Measurements from ENCODE around the gene MYO1D.
"Not testable (repeated sequence)": the region's sequence is repeated elsewhere in the genome, so short reads cannot be mapped to it uniquely, and the experiment has no call there.

MYO1D gene

GRCh38 chr17:32546031-32546444 lies 330.9 kb downstream of the MYO1D start:
- DNase-seq (ENCODE audit: low spot score) (no peak), FAIRE-seq (no peak)

- no peak for DNase-seq (ENCODE audit: low spot score)
These were observed 334.7 kb downstream of the MYO1D start for GRCh38 chr17:32542186-32542585.

DNA sequence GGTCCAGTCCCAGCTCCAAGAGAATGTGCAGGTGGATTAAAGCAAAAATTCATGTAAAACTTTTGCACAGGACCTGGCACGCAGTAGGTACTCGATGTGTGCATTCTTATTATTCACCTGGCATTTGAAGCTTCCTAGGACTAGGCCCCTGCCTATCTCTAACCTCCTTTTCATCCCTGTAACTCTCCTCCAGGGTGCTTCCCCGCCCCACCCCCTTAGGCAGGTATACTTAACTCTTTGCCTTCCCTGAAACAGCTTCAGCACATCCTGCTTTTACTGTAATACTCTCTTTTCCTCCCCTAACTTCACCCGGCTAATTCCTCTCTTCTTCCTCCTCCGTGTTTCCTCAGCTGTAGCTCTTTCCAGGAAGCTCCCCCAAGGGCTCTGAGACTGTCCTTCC lies 335.3 kb downstream of the MYO1D start:
- no peak for FAIRE-seq
- DNase-seq (ENCODE audit: low spot score): no peak

More at GRCh38 chr17:32542186-32542585, 334.7 kb downstream of the MYO1D start:
- no peak for FAIRE-seq

GRCh38 chr17:32536736-32537643 lies 339.9 kb downstream of the MYO1D start:
- FAIRE-seq: no peak

GRCh38 chr17:32533296-32533695 lies 343.6 kb downstream of the MYO1D start:
- no peak for FAIRE-seq
- DNase-seq (ENCODE audit: low spot score): no peak

More at GRCh38 chr17:32536736-32537643, 339.9 kb downstream of the MYO1D start:
- peak; percentile 29 for DNase-seq (ENCODE audit: low spot score)

DNA sequence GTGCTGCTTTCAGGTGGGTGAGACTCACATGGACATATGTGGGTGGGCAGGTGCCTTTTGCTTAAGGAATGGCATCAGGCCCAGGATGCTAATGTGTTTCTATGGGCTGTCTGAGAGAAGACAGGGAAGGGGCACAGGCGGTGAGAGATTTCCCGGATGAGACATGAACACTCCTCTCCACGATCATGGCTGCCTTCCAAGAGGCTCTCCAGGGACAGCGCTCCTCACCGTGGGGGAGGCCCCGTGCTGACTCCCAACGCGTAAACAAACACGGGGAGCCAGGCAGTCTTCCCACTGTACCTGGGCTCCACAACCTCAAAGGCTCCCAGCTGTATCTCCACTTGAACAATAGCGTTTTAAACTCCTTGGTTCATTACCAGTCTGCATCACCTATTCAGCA lies 347.3 kb downstream of the MYO1D start:
- DNase-seq (ENCODE audit: low spot score): peak; percentile 18
- FAIRE-seq: no peak

DNA sequence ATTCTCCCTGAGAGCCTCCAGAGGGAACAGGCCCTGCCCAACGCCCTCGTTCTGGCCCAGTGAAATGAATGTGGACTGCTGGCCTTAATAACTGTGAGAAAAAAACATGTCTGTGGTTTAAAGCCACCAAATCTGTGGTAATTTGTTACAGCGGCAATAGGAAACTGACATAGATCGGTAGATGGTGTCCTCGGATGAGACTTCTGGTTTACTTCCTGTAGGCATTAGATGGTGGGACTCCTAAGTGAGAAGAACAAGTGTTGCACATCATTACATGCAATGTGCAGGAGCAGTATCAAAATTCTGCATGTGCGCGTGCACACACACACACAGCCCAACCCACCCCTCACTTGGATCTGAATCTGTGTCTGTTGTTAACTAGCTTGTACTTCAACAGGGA lies 348.1 kb downstream of the MYO1D start:
- FAIRE-seq (no peak), DNase-seq (ENCODE audit: low spot score) (no peak)

DNA sequence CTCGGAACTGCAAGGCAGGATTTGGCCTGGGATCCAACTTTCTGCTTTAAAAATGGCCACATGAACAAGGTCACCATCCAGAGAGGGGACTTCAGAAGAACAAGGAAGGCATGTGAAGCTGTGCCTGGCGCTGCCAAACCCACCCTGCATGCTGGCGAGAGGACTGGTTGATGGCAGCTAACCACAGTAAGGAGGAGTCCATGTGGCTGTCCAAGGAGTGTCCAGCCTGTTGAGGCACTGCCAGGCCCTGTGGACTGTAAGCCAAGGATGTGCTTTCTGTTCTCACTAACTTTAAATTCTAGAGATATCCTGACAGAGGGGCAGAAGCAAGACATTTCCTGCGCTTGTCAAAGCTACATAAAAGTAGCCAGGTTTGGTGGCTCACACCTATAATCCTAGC lies 349.8 kb downstream of the MYO1D start:
- FAIRE-seq (peak; percentile 17), DNase-seq (ENCODE audit: low spot score) (no peak)

GRCh38 chr17:32525122-32525521 lies 351.8 kb downstream of the MYO1D start:
- peak; percentile 59 for DNase-seq (ENCODE audit: low spot score)
- no peak for FAIRE-seq

DNA sequence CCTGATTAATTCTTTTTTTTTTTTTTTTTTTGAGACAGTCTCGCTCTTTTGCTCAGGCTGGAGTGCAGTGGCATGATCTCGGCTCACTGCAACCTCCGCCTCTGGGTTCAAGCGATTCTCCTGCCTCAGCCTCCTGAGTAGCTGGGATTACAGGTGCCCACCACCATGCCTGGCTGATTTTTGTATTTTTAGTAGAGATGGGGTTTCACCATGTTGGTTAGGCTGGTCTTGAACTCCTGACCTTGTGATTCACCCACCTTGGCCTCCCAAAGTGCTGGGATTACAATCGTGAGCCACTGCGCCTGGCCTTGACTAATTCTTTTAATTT lies 352.4 kb downstream of the MYO1D start:
- DNase-seq (ENCODE audit: low spot score); FAIRE-seq: not testable (repeated sequence)

- no peak for FAIRE-seq
- no peak for DNase-seq (ENCODE audit: low spot score)
These were observed 352.9 kb downstream of the MYO1D start for GRCh38 chr17:32523827-32524552.

GRCh38 chr17:32523017-32523680 lies 353.8 kb downstream of the MYO1D start:
- FAIRE-seq (no peak), DNase-seq (ENCODE audit: low spot score) (no peak)

DNA sequence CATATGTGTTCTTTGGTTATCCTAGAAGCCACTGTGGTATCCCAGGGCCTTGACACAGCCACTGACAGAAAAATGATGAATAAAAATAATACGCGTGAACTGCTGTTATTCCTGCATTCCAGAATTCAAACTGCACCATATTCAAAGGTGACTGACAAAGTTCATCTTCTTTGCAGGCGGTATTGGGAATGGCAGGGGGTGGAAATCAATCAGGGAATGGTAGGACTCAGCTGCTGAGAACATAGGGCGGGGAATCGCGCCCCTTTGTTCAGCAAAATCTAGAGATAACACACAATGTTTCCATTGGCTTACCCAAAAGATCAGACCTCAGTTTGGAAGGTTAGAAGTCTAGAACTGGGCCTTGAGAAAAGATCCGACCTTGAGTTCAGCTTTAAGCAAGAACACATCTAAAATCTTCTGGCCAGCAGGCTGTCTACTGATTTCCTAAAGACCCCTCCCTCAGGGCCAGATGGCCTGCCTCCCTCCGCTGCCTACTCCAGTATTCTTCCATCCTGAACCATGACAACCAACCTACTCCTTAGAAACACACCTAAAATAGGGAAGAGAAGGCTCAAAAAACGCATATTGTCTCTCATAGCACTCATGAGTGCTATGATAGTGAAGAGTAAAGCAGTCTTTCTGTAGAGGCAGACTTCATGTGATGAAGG lies 356.1 kb downstream of the MYO1D start:
- no peak for DNase-seq (ENCODE audit: low spot score)
- FAIRE-seq: no peak

- FAIRE-seq (peak; percentile 80), DNase-seq (ENCODE audit: low spot score) (peak; percentile 70)
These were observed 356.7 kb downstream of the MYO1D start for GRCh38 chr17:32520104-32520701.

DNA sequence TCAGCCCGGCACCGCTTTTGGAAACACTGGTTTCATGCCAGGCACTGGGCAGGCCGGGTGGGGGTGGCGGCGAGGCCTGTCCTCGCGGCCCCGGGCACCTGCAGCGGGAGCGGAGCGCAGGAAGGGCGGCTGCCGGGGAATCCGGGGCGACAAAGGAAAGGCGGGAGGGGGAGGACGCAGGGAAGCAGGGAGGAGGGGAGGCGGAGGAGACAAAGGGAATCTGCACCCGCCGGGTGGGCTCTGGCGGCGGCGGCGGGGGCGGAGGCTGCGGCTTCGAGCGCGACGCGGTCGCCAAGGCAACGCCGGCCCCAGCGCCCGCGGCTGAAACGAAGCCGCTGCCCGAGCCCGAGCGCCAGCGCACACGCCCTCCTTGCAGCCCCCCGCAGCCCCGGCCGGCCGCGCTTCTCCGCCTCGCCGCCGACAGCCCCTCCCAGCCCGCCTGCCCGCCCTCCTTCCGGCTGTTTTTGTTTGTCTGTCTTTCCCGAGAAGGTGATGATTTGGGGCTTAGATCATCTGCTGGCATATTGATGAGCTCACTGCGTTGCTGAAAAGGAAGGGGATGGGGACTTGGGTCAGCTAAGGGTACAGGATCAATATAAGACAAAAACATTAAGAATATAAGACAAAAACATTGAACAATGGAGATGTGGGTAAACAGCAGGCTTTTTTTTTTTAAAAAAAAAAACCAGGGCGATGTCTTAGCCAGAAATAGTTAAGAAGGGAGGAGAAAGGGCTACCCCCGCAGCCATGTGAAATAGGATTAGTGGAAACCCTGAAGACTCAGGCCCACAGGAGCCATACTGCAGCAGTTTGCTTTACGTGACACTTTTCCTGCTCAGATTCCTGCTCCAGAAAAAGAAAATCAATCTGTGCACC lies 357.5 kb downstream of the MYO1D start:
- FAIRE-seq: peak; percentile 62

GRCh38 chr17:32518646-32519227 lies 358.2 kb downstream of the MYO1D start:
- FAIRE-seq: no peak
- no peak for DNase-seq (ENCODE audit: low spot score)

More for the DNA sequence above, 357.5 kb downstream of the MYO1D start:
- DNase-seq (ENCODE audit: low spot score): peak; percentile 86

DNA sequence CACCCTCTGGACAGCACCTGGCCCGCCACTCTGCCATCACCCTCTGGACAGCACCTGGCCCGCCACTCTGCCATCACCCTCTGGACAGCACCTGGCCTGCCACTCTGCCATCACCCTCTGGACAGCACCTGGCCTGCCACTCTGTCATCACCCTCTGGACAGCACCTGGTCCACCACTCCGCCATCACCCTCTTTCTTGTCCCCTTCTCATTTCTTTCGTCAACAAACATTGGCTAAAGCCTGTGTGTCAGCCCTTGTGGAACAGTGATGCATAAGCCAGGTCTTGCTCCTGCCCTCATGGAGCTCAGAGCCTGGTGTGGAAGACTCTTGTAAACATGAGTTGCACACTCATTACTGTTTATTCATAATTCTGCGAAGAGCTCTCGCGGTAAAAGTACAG lies 358.9 kb downstream of the MYO1D start:
- DNase-seq (ENCODE audit: low spot score) (no peak), FAIRE-seq (peak; percentile 44)

DNA sequence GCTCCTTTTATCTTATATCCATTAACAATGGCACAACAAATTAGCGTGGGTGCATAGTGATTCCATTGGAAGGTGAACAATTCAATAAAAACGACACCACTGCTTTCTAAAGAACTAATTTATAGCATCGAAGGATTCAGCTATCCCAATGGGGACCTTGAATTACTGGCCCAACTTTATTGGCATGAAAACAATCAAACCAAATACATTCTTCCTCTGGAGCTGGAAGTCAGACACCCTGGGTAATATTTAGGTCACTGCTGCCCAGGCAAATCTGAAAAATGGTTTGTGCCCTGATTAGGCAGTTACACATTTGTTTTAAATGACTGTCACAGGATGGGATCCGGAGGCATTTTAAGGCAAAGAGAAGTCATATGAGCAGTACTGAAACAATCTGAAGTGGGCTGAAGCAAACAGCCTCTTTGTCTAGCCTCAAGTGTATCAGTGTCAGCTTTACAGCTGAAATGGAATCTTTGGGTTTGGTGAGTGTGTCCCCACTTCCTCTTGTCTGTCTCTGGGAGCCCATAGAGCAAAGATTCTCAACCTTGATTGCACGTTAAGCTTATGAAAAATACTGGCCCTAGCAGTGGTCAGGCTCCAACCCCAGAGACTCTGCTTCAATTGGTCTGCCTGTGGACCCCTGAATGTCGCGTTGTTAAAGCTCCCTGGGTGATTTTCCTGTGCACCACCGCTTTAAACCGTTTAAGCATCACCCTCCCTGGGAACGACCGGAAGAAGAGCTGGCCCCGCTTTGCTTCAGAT lies 359.8 kb downstream of the MYO1D start:
- peak; percentile 69 for FAIRE-seq
- no peak for DNase-seq (ENCODE audit: low spot score)

- DNase-seq (ENCODE audit: low spot score) (no peak), FAIRE-seq (no peak)
These were observed 360.5 kb downstream of the MYO1D start for GRCh38 chr17:32516450-32516849.

All from urothelium cell line (cell line).